Activated CD4-positive, alpha-beta T cell treated with anti-CD3 and anti-CD28 coated beads, Interleukin-2, amount 50 U/mL, for 48 hours (primary cell): ENCODE data around the gene MAPK14.

Experiments
- DNase-seq, 2 experiments: peaks; one replicate each; pipeline ENCODE4 v3.0.0-alpha.2; 2020

MAPK14 gene

GRCh38 chr6:36141091-36141490 lies 113.5 kb downstream of the MAPK14 start:
- no peak for DNase-seq

GRCh38 chr6:36141961-36142360 lies 114.4 kb downstream of the MAPK14 start:
- no peak for DNase-seq

DNA sequence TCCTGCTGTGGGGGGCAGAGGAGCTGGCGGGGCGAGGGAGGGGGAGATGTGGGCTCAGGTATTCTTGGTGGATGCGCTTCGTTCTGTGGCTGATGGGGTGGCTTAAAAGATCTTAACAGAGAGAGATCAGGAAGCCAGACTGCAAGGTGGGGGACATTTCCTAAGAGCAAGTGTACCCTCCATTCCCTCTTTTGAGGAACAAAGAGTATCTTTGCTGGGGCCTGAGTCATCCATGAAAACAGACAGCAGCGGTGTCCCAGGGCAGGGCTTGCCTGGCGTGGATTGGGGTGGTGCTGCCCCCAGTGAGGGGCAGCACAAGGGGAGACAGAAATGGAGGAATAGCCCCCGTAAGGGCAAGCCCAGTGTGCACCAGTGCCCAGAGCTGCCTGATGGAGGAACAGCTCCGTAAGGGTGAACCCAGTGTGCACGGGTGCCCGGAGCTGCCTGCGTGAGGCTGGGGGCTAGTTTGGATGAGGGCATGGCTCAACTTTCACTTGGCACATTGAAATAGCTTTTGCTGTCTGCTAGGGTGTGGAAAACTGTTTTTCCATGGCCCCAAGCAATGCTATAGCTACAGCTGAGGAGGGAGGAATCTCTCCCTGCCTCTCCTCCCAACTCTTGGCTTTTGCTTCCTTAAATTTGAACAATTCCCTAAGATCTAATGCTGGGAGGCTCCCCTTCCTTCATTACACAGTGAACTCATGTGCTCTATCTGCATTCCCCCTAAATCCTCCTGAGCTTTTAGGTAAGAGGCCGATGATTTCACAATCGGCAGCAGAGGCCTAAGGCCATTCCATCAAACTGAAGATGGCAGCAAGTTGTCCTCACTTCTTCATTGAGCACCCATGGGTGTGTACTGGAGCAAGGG lies 115.6 kb downstream of the MAPK14 start:
- no peak for DNase-seq

GRCh38 chr6:36145495-36145894 lies 117.9 kb downstream of the MAPK14 start:
- no peak for DNase-seq

DNA sequence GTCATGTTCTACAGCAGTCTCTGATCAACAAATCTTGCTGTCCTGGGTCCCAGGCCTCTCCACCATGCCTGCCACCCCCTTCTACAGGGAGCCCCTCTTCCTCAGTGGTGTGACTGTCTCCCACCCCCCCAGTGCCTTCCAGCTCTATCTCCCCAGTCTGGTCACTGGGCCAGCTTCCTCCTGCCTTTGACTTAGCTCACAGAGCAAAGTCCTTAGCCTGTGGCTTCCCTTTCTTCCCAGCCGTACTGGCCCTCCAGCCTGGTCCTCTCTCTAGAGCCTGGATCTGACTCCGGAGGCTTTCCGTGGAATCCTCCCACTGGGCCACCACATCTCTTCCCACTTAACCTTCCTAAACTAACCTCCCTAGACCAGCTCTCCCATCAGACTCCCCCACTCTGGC lies 119.7 kb downstream of the MAPK14 start:
- DNase-seq, result no peak

GRCh38 chr6:36149476-36149875 lies 121.9 kb downstream of the MAPK14 start:
- DNase-seq, result no peak

DNA sequence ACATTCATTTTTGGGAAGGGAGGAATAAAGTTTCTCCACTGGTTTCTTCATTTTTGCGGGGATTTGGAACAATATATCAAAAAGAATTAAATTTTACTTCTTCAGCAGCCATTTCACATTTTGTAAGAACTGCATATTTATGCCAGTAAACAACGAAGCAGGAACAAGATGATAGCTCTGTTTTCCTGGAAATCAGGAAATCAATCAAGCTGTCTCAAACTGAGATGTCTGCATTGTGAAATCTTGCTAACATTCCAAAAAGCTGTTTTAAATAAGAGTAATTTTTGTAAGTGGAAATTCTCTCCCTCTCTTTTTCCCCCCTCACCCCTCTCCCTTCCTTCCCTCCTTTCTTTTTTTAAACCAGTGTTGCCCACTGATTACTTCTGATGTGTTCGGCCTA lies 122.7 kb downstream of the MAPK14 start:
- DNase-seq, result no peak

DNA sequence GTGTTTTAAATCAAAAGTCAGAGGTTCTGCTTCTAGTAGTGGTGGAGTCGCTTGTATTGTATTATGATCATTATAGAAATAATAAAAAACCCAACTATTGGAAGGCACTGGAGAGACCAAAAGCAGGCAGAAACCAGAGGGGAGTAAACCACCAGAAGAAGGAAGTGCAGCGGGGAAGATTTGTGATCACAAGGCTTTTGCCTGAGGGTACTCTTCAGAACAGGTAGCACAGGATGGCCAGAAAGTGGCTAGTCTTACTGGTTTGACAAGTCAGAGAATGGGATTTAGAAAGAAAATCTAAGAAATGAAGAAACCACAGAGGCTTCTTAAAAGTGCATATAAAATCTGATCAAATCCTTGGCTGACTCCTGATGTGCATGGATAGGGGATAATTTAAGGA lies 126.7 kb downstream of the MAPK14 start:
- DNase-seq, result no peak

DNA sequence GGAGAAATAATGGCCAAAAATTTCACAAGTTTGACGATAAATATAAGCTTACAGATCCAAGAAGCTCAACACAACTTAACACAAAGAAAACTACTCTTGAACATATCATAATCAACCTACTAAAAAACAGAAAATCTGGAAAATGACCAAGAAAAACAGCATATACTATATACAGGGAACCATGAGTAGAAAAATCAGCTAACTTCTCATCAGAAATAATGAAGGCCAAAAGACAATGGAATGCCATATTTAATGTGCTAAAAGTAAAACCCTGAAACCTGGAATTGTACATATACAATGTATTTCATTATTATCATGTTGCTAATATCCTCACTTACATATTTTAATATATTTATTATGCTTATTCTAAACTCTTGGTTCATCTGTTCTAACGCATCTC lies 128.1 kb downstream of the MAPK14 start:
- no peak for DNase-seq

DNA sequence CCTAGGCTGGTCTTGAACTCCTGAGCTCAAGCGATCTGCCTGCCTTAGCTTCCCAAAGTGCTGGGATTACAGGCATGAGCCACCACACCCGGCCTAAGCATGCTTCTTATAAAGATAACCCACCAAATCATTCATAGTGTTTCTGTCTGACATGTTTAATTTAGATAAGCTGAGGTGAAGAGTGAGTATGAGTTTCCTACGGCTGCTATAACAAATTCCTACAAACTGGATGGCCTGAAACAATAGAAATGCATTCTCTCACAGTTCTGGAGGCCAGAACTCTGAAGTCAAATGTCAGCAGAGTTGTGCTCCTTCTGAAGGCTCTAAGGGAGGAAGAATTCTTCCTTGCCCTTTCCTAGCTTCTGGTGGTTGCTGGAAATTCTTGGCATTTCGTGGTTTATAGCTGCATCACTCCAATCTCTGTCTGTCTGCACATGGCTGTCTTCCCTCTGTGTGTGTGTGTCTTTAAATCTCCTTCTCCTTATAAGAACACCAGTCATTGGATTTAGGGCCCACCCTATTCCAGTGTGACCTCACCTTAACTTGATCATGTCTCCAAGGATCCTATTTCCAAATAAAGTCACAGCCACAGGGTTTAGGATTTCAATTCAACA lies 132.6 kb downstream of the MAPK14 start:
- no peak for DNase-seq
